Coronary artery (tissue), 2 donors: ENCODE measurements around the gene CORO7.

Experiments
- DNase-seq: peaks from one replicate; pipeline ENCODE4 v3.0.0-alpha.2; 2017; ENCODE audit warnings: low spot score
- H3K27ac ChIP-seq, 2 donors: fragments of 200-600 bp; sonication (generic); one replicate each; pipeline ENCODE4 v1.5.1; 2016 to 2019
- H3K4me3 ChIP-seq: fragments of 200-600 bp; sonication (generic); 2 replicates; pipeline ENCODE4 v1.5.1; 2016; ENCODE audit warnings: mild to moderate bottlenecking, moderate library complexity
- CTCF ChIP-seq: fragments of 200-600 bp; sonication (generic); IDR thresholded peaks from one replicate; pipeline ENCODE4 v1.5.1; 2019; ENCODE audit warnings: antibody characterized with exemption

Gene CORO7

GRCh38 chr16:4350787-4351659 lies 65.4 kb downstream of the CORO7 start, which contains the start of gene PAM16:
PAM16 (minus strand) TSS chr16:4351321; CDS start chr16:4351234, 87 bp downstream.
- Histone ChIP-seq H3K27ac (peak within 1 kb of the TSS; percentile 54 to 92), H3K4me3 (peak within 1 kb of the TSS; percentile 97)
- DNase-seq = peak; percentile 97
- no peak for TF ChIP-seq CTCF

- H3K27ac ChIP-seq = peak overlapping the region; percentile 54 to 92
- TF ChIP-seq CTCF = no peak
- no peak for DNase-seq
Observed at GRCh38 chr16:4350365-4350786, 66.0 kb downstream of the CORO7 start.

DNA sequence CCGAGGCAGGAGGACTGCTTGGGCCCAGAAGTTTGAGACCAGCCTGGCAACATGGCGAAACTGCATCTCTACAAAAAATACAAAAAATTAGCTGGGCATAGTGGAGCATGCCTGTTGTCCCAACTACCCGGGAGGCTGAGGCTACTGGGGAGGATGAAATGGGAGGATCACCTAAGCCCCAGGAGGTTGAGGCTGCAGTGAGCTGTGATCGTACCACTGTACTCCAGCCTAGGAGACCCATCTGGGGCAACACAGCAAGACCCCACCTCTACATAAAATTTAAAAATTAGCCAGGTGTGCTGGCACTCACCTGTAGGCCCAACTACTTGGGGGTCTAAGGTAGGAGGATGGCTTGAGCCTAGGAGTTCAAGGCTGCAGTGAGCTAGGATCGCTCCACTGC lies 67.1 kb downstream of the CORO7 start:
- no peak for DNase-seq
- Histone ChIP-seq H3K27ac (no peak overlapping the region), H3K4me3 (no peak overlapping the region)
- no peak for TF ChIP-seq CTCF

More at GRCh38 chr16:4350365-4350786, 66.0 kb downstream of the CORO7 start:
- H3K4me3 ChIP-seq = peak overlapping the region; percentile 97

GRCh38 chr16:4347765-4348509 lies 68.5 kb downstream of the CORO7 start:
- no peak for TF ChIP-seq CTCF
- Histone ChIP-seq H3K4me3 (no peak overlapping the region), H3K27ac (peak overlapping the region in 1 of 2 donors; percentile 15)
- no peak for DNase-seq

GRCh38 chr16:4347010-4347409 lies 69.4 kb downstream of the CORO7 start:
- no peak overlapping the region for H3K4me3 ChIP-seq
- no peak for TF ChIP-seq CTCF
- no peak for DNase-seq
- peak overlapping the region in 1 of 2 donors; percentile 15 for H3K27ac ChIP-seq

DNA sequence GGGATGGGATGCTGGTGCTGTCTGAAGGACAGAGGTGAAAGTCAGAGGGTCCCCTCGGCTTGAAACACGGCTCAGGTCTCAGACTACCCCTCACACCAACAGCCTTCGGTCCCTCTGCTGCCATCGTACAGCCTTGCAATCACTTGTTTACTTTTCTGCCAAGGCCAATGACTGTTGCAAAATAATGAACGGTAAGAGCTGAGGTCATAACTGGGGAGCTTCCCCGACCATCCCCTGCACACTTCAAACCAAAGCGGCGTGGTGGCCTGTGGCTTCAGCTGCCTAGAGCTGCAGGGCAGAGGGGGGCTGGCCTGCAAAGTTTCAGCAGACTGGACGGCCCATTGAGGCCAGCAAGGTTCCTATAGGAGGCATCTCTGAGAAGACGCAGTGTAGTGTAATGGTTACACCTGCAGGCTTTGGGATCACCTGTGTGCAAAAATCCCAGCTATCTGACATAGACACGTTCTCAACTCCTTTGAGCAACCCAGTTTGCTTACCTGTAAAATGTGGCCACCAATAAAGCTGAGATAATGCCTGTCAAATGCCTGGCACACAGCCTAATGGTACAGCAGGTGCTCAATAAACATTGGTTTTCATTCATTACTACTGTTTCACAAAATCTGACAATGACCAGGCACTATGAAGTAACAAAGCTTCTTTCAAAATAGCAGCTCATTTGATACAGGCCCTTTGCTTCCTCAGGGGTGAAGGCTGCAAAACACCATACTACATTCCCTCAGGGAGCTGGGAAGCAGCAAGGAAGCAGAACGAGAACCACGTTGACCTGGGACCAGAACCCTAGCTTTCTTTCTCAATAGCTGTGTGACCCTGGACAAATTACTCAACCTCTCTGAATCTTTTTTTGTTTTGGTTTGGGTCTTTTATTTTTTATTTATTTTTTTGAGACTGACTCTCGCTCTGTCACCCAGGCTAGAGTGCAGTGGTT lies 70.3 kb downstream of the CORO7 start:
- no peak for DNase-seq
- H3K27ac ChIP-seq = no peak overlapping the region

More for the DNA sequence above, 70.3 kb downstream of the CORO7 start:
- H3K4me3 ChIP-seq = no peak overlapping the region
- no peak for TF ChIP-seq CTCF
